Right lobe of liver (tissue), 6 donors: ENCODE results near the gene LHX6. TPM values are rescaled to one million over a fixed set of nuclear protein-coding genes. Genes with fewer than 3 reads are reported as not detected.

Experiments used
- ATAC-seq, 4 donors: fragments of 200-7000 bp; cut with Tn5 transposase; one replicate each; pipeline ENCODE4 v1.9.1; 2020; ENCODE audit warnings: mild to moderate bottlenecking in 4 of 4, moderate library complexity in 4 of 4
- DNase-seq, 3 donors: peaks; one replicate each; pipeline ENCODE4 v3.0.0-alpha.2; 2020
- H3K27ac ChIP-seq, 3 donors: fragments of 200-600 bp; one replicate each; pipeline ENCODE4 v1.8.0; 2022
- H3K27me3 ChIP-seq, 2 donors: fragments of 200-600 bp; one replicate each; pipeline ENCODE4 v1.8.0; 2022
- H3K36me3 ChIP-seq, 4 donors: fragments of 200-600 bp; sonication (generic) in 1 of 4; one replicate each; pipeline versions ENCODE4 v1.5.1 to v1.8.0; 2017 to 2022; ENCODE audit warnings: control low read depth in 1 of 4
- H3K4me1 ChIP-seq, 4 donors: fragments of 200-600 bp; sonication (generic) in 1 of 4; one replicate each; pipeline versions ENCODE4 v1.5.1 to v1.8.0; 2017 to 2022; ENCODE audit warnings: control low read depth in 1 of 4
- H3K4me3 ChIP-seq, 3 donors: fragments of 200-600 bp; one replicate each; pipeline ENCODE4 v1.8.0; 2022
- H3K9me3 ChIP-seq, 4 donors: fragments of 200-600 bp; sonication (generic) in 1 of 4; one replicate each; pipeline versions ENCODE4 v1.5.1 to v1.8.0; 2017 to 2022; ENCODE audit warnings: control low read depth in 1 of 4
- POLR2A ChIP-seq: fragments of 450-650 bp; IDR thresholded peaks from one replicate; pipeline ENCODE4 v1.6.1; 2017; ENCODE audit warnings: antibody characterized with exemption, mild to moderate bottlenecking
- WGBS: methylation state at CpG from one replicate; pipeline ENCODE4 v1.1.6; 2018; ENCODE audit warnings: low coverage, low lambda C conversion rate; ENCODE audit not compliant: insufficient coverage; ENCODE audit errors: missing lambda C conversion rate; 5-methylcytosine and 5-hydroxymethylcytosine counted together
- intact Hi-C, 2 donors: fragments of 100-400 bp; cut with DNase I; formaldehyde crosslinking; loops; one replicate each; pipeline versions ENCODE4 v1.11.2 to v1.14.1; 2022
- long read RNA-seq: library from polyadenylated mRNA; unstranded; transcript quantifications from one replicate; pipeline ENCODE4 v2.0.0, GENCODE V29; 2019
- total RNA-seq, 6 experiments: library from RNA; depleted of rRNA in 2 of 6; stranded (reverse); fragments of >200 nt in 2 of 6; fragmentation: NEBNext Ultra II Directional in 3 of 6; extraction: Animal tissue kit (Norgen Biotek cat#: 25700) in 3 of 6; gene quantifications; one replicate each; pipeline versions ENCODE4 v1.1.0 to v1.2.4, GENCODE V29; 2016 to 2023
- TF ChIP-seq, protein P1 (sequence below), 4 donors: fragments of 200-600 bp in 3 of 4; fragments of 450-650 bp in 1 of 4; IDR thresholded peaks; one replicate each; pipeline versions ENCODE4 v1.5.1 to v1.8.0; 2016 to 2022; ENCODE audit warnings: antibody characterized with exemption in 4 of 4, mild to moderate bottlenecking in 2 of 4
- donor health status: DM: no; HTN: yes; CAD: no.
- donor health status: DM: no; HTN: no; CAD: no.
- donor health status: DM: no; HTN: no; CAD: no.
- donor health status: DM: no; HTN: yes; CAD: no.
- donor health status: DM: no; HTN: yes; CAD: no.

The LHX6 gene
- total RNA-seq, result under 1 TPM; 0.20 to 0.51 (median 0.32) TPM
- long read RNA-seq, result 0 reads

DNA sequence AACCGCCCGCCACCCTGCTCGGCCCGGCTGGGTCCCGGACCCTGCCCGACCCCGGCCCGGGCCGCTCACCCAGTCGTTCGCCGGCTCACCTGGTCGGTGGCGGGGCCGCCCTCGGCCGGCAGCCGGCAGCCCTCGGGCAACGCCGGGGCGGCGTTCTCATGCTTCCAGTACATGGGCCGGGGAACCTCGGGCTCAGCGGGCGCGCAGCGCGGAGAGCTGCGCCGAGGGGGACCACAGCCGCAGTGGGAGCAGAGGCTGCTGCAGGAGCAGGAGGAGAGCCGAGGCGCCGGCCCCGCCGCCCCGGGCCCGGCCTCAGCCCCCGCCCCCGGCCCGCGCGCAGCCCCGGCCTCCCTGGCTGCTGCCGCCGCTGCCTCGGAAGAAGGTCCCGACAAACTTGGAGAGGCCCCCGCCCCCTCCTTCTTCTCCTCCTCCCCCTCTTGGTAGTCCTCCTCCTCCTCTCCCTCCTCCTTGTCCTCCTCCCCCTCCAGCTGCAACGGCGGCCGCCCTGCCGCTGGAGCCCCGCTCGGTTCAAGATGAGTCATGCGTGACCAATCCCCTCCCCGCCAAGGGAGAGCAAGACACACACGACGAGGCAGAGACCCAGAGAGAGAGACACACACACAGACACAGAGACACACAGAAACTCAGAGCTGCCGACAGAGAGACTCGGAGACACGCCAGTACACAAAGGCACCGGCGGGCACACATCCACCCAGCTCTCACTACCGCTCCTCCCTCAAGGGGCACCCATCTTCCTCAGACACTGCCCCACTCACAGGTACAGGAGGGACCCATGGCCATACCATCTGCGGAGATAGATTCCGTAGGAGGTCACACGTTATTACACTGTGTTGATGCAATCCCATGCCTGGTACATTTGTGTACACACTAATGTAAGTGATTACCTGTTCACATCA, at the start of gene LHX6:
Gene LHX6 (minus strand): TSS at position 390 of the 917 bp plus-strand sequence. CDS start 217 bp downstream, at position 173.
- H3K9me3 ChIP-seq, result no peaks in the 10 kb centered on the region
- intact Hi-C loops, result no loop called here
- H3K27me3 ChIP-seq, result peaks cover 0 to 16% of the 10 kb centered on the region in 2 donors
- H3K4me1 ChIP-seq, result peaks cover 0 to 27% (median 0%) of the 10 kb centered on the region in 4 donors
- no peaks in the 10 kb centered on the region for H3K36me3 ChIP-seq
- H3K27ac ChIP-seq, result no peak within 1 kb of the TSS
- no peak for TF ChIP-seq POLR2A
- TF ChIP-seq, protein P1, sequence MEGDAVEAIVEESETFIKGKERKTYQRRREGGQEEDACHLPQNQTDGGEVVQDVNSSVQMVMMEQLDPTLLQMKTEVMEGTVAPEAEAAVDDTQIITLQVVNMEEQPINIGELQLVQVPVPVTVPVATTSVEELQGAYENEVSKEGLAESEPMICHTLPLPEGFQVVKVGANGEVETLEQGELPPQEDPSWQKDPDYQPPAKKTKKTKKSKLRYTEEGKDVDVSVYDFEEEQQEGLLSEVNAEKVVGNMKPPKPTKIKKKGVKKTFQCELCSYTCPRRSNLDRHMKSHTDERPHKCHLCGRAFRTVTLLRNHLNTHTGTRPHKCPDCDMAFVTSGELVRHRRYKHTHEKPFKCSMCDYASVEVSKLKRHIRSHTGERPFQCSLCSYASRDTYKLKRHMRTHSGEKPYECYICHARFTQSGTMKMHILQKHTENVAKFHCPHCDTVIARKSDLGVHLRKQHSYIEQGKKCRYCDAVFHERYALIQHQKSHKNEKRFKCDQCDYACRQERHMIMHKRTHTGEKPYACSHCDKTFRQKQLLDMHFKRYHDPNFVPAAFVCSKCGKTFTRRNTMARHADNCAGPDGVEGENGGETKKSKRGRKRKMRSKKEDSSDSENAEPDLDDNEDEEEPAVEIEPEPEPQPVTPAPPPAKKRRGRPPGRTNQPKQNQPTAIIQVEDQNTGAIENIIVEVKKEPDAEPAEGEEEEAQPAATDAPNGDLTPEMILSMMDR (IDR thresholded peaks at IDR 0.05), result no peak
- DNase-seq (no peak), ATAC-seq (peak in 2 of 4 donors; percentile 13 to 29)
- H3K4me3 ChIP-seq, result peak within 1 kb of the TSS in 1 of 3 donors; percentile 21
- 16% methylated on average over 16 of the region's 70 CpGs for WGBS

DNA sequence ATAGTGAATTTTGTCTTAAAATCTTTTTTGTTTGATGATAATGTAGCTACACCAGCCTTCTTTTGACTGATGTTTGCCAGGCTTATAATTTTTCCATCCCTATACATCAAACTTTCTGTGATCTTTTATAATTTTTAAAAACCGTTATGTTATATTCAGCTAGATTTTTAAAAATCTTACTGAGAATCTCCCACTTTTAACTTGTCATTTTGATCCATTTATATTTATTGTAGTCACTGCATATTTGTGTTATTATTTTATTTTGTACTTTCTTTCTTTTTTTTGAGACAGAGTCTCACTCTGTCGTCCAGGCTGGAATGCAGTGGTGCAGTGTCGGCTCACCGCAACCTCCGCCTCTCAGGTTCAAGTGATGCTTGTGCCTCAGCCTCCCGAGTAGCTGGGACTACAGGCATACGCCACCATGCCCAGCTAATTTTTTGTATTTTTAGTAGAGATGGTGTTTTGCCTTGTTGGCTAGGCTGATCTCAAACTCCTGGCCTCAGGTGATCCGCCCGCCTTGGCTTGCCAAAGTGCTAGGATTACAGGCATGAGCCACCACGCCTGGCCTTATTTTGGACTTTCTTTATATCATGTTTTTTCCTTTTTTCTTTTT, 48.6 kb upstream of the LHX6 start:
- no peak for TF ChIP-seq POLR2A
- TF ChIP-seq, protein P1 (IDR thresholded peaks at IDR 0.05), result no peak
- Histone ChIP-seq H3K27ac (no peak overlapping the region), H3K36me3 (peaks cover 0 to 11% (median under 1%) of the 10 kb centered on the region in 4 donors), H3K27me3 (no peaks in the 10 kb centered on the region), H3K4me3 (no peak overlapping the region), H3K9me3 (no peaks in the 10 kb centered on the region), H3K4me1 (no peaks in the 10 kb centered on the region)
- DNase-seq, result no peak
- ATAC-seq, result no peak
- intact Hi-C loops, result no loop called here
- WGBS, result 96% methylated on average over 9 of the region's 10 CpGs

DNA sequence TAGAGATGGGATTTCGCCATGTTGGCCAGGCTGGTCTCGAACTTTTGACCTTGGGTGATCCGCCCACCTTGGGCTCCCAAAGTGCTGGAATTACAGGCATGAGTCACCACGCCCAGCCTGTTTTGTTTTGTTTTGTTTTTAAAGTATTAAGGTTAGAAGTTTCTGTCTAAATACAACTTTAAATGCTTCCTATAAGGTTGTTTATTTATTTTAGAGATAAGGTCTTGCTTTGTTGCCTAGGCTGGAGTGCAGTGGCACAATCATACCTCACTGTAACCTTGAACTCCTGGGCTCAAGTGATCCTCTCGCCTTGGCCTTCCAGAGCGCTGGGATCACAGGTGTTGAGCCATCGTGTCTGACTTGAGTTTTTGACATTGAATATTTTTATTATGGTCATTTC, 47.3 kb upstream of the LHX6 start:
- no peak for ATAC-seq

DNA sequence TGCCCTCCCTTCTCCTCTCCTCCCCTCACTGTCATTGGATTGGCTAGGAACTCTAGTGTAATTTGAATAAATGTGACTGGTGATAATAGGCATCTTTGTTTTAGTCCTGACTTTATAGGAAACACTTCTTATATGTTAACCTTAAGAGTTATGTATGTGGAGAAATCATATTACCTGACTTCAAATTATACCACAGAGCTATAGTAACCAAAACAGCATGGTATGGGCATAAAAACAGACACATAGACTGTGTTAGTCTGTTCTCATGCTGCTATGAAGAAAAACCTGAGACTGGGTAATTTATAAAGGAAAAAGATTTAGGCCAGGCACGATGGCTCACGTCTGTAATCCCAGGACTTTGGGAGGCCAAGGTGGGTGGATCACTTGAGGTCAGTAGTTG, 45.3 kb upstream of the LHX6 start:
- DNase-seq (no peak), ATAC-seq (no peak)
- no peaks in the 10 kb centered on the region for H3K9me3 ChIP-seq
- no peak overlapping the region for H3K27ac ChIP-seq
- intact Hi-C loops, result no loop called here
- peaks cover 0 to 14% (median 5%) of the 10 kb centered on the region in 4 donors for H3K36me3 ChIP-seq
- no peaks in the 10 kb centered on the region for H3K27me3 ChIP-seq
- WGBS, result 96% methylated on average over 2 of the region's 2 CpGs
- no peak overlapping the region for H3K4me3 ChIP-seq
- no peak for TF ChIP-seq POLR2A
- TF ChIP-seq, protein P1 (IDR thresholded peaks at IDR 0.05), result no peak
- H3K4me1 ChIP-seq, result no peaks in the 10 kb centered on the region

More for the DNA sequence above, 47.3 kb upstream of the LHX6 start:
- Histone ChIP-seq H3K27ac (no peak overlapping the region), H3K27me3 (no peaks in the 10 kb centered on the region), H3K36me3 (peaks cover 0 to 12% (median 5%) of the 10 kb centered on the region in 4 donors), H3K4me3 (no peak overlapping the region), H3K9me3 (no peaks in the 10 kb centered on the region), H3K4me1 (no peaks in the 10 kb centered on the region)
- no peak for TF ChIP-seq POLR2A
- TF ChIP-seq, protein P1 (IDR thresholded peaks at IDR 0.05), result no peak
- no peak for DNase-seq
- intact Hi-C loops, result no loop called here
- 74% methylated on average over 7 of the region's 7 CpGs for WGBS
